GM18870 (cell line): ENCODE measurements around the gene GPX7.

ENCODE experiments used
- ATAC-seq: cut with Tn5 transposase; IDR thresholded peaks from one replicate; pipeline ENCODE4 v1.9.1; 2021; ENCODE audit warnings: moderate library complexity; ENCODE audit not compliant: unreplicated experiment

GPX7 gene

GRCh38 chr1:52628614-52629324 lies 26.6 kb downstream of the GPX7 start:
- ATAC-seq: no peak

GRCh38 chr1:52629325-52629643 lies 27.1 kb downstream of the GPX7 start:
- no peak for ATAC-seq

DNA sequence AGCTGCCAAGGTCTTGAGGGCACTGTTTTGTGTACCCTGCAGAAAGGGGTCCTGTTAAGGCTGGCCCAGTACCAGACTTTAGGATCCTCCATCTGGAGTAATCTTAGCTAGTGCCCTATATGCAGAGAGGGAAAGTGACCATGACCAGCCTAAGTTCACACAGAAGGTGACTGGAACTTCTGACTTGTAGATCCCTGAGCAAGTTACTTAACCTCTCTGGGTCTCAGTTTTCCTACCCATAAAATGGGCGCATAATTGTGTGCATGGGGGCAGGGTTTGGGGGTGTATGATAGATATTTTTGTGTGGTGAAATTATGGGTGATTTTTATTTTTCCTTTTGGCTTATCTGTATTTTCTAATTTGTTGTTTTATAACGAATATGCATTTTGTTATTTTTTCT lies 27.5 kb downstream of the GPX7 start:
- no peak for ATAC-seq

DNA sequence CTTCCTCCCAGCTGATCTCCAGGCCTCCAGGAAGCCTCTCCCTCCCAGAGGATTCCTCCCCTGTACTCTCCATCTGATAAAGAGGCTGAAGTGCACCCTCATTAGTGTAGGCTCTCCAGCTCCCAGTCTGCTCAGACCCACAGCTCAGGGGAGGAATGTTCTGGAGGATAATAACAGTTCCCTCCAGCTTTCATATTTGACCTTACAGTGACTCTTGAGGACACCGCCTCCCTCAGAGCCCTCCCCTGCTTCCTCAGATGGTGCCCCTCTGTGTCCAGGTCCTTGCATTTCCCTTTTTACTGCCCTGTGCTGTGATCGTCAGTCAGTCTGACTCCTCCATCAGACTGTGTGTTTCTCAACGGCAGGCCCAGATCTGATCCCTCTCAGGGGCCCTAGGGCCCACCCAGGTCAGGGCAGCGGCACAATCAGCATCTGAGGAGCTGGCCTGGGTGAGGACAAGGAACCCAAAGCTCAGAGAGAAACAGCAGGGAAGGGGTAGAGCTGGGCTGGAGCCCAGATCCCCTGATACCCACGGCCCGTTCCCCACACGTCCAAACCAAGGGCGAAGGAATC lies 29.7 kb downstream of the GPX7 start:
- ATAC-seq: no peak

DNA sequence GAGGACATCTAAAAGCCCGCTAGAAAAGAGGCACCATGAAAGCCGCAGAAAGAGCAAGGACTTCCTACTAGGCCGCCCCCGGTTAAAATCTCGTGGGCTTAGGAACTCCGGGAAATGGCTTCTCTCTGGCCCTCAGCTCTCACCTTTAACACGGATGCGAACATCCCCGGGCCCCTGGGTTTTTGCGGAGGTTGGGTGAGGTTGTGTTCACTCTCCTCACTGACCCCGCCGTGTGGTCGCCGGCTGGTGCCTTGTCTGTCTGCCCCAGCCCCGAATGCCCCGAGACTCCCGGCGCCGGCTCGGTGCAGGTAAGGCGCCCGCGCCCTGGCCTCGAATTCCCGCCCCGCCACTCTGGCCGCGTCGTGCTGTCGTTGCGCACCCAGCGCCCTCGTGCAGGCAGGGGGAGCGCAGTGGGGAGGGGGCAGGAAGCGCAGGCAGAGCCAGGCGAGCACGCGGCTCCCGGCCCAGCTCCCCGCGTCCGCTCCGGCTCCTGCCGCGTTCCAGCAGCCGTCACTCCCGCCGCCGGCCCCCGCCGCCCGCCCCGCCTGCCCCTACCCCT lies 30.6 kb downstream of the GPX7 start, which contains the start of gene SHISAL2A:
SHISAL2A (plus strand) TSS at position 437 of the 559 bp plus-strand sequence. CDS start 326 bp downstream, outside the sequence.
- ATAC-seq: no peak

- no peak for ATAC-seq
Measured at GRCh38 chr1:52633291-52633754, 31.2 kb downstream of the GPX7 start.

DNA sequence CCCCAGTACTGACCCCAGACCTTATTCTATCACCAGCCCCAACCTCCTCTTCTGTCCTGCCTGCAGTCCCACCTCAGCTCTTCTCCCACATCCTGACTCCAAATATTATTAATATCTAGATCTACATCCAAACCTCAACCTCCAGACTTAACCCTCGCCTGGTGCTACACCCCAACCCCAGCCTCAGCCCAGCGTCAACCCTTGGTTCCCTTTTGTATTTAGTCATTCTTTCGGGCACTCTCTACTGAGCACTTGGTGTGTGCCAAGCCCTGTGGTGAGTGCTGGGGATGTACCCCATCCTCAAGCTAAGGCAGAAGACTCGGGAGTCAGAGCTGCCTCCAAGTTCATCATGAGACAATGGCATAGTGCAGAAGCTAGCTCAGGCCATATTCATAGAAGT lies 31.9 kb downstream of the GPX7 start:
- no peak for ATAC-seq

GRCh38 chr1:52635321-52636089 lies 33.3 kb downstream of the GPX7 start:
- ATAC-seq: no peak

DNA sequence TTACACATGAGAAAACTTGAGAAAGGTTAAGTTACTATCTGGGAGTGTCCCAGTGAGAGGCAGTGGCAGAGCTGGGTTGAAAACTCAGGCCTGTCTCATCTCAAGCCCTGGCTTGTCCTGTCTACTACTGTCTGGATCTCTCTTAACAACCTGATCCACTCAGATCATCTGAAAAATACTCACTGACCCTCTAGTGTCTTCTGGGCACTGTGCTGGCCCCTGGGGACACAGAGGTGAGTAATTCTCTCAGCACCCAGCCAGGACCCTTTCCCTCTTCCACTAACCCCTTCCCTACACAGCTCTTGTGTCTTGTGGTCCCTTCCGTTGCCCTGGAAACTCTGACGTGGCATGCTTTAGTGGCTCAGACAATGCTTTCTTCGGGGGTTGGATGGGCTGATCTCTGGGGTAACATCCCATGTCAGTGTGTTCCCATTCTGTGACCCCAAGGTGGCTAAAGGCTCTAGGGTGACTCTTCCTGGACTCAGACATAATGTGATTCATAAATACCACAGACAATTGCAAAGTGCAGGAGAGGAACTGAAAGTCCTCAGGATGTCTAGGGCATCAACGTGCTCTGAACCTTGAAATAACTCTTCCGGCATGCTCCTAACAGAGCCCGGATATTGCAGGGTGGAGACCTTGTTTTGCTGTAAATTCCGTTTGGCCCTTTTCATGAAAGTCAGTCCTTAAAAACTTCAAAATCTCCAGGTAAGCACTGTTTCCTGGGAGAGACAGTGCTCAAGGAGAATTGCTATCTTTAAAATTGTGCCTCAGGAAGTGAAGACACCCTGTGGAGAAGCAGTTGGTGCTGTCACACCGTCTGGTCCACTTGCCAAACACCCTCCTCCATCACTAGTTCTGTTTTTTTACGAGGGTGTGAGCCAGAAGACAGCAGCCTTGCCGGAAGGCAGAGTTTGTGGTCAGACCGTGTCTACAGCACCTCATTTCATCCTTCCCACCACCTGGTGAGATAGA lies 34.8 kb downstream of the GPX7 start:
- ATAC-seq: peak; percentile 69

DNA sequence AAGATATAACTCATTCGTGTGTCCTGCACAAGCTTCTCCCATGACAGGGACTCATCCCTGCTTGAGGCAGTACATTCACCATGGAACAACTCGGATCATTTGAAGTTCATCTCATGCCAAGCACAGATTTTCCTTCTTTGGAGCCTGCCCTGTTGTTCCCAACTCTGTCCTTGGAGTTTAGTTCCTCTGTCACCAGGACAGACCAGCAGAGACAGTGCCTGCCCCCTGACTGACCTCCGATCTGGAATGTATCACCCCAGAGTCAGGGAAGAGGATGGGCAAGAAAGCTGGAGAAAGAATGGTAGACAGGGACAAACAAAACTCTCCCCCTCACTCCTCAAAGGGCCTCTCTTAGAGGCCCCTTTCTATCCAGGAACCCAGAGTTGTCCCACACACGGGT lies 35.8 kb downstream of the GPX7 start:
- no peak for ATAC-seq

- ATAC-seq: no peak
Measured at GRCh38 chr1:52640697-52641096, 38.5 kb downstream of the GPX7 start.

DNA sequence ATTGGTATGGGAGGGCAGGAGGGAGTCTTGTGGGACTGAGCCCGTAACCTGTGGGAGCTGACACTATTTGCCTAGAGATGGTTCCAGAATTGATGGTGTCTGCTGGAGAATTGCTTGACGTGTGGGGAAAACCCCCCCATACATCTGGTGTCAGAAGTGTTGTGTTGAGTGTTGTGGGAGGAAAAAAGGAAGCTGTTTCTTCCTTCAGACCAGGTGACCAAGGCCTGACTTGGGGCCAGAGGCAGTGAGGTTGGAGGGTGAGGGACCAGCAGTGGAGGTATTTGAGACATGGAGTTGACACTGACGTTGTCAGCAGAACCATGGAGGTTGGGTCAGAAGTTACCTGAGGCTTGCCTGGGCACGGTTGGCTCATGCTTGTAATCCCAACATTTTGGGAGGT lies 39.1 kb downstream of the GPX7 start:
- no peak for ATAC-seq

DNA sequence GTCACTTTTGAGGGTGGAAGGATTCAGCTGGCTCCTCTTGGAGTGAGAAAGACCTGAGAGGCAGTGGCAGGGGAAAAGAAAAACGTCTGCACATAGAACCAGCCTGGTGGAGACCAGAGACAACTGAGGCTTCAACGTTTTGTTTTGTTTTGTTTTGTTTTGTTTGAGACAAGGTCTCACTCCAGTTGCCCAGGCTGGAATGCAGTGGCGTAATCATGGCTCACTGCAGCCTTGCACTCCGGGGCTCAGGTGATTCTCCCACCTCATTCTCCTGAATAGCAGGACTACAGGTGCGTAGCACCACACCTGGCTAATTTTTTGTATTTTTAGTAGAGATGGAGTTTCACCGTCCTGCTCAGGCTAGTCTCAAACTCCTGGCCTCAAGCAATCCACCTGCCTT lies 43.1 kb downstream of the GPX7 start:
- ATAC-seq: no peak

DNA sequence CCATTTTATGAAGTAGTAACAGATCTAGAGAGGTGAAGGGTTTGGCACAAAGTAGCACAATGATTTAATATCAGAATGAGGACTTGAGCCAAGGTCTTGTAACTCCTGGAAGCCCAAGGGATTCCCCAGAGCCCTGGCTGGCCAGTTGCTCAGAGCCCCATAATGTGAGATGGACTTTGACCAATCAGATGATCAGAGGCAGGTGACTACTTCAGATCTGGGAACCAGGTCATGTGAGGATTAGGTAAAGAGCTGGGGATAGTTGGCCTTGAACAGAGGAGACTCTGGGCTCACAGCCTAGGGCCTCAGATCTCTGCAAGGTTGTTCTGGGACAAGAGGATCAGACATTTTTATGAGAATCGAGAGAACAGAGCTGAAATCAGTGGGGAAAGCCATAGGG lies 49.7 kb downstream of the GPX7 start:
- ATAC-seq: no peak

- no peak for ATAC-seq
Measured at GRCh38 chr1:52653207-52653849, 51.2 kb downstream of the GPX7 start.

DNA sequence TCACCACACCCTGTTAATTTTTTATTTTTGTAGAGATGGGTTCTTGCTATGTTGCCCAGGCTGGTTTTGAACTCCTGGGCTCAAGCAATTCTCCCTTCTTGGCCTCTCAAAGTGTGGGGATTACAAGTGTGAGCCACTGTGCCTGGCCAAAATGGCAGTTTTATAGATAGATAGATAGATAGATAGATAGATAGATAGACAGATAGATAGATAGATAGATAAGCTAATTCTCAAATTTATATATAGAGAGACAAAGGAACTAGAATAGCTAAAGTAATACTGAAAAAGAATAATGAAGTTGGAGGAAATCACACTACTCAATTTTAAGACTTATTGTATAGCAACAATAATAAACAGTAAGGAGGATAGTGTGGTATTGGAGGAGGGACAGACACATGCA lies 51.9 kb downstream of the GPX7 start:
- ATAC-seq: no peak

DNA sequence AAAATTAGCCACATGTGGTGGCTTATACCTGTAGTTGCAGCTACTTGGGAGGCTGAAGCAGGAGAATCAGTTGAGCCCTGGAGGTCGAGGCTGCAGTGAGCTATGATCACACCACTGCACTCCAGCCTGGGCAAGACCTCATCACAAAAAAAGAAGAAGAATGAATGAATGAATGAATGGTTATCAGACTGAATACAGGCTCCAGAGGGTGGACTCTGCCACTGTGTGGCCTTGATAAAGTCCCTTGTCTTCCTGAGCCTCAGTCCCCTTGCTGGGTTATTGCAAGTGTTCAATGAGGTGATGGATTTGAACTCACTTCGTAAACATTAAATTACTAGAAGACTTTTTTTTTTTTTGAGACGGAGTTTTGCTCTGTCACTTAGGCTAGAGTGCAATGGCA lies 55.5 kb downstream of the GPX7 start:
- ATAC-seq: no peak
